GM12878 (cell line): ENCODE measurements around the gene KRT79. TPM values are rescaled to one million over a fixed set of nuclear protein-coding genes. Genes with fewer than 3 reads are reported as not detected.

ENCODE experiments used
- ATAC-seq: fragments of 200-7000 bp; cut with Tn5 transposase; 3 replicates; pipeline ENCODE4 v1.9.1; 2020; ENCODE audit warnings: mild to moderate bottlenecking, moderate library complexity
- BruUV-seq: library from RNA; stranded (reverse); fragments of 400-500 nt; replicated peaks from 2 replicates; lab custom pipeline; 2021; lab: Mats Ljungman, UMichigan
- CTCF ChIA-PET: fragments of 300-600 bp; sonication (Branson Sonifier 250); formaldehyde crosslinking; extraction: SDS; loops from one replicate; lab custom pipeline; 2021; ENCODE audit warnings: inconsistent platforms; lab: Yijun Ruan, JAX
- POLR2A ChIA-PET: fragments of 350-600 bp; formaldehyde crosslinking; extraction: SDS; loops from one replicate; lab custom pipeline; 2021; ENCODE audit warnings: inconsistent platforms; lab: Charles Lee
- RAD21 ChIA-PET: fragments of 300-600 bp; sonication (Branson Sonifier 250); formaldehyde crosslinking; loops from one replicate; lab custom pipeline; 2023; ENCODE audit warnings: antibody characterized with exemption; ENCODE audit not compliant: unreplicated experiment; lab: Charles Lee
- SMC1A ChIA-PET: fragments of 300-600 bp; sonication (Branson Sonifier 250); formaldehyde crosslinking; loops from one replicate; lab custom pipeline; 2023; ENCODE audit not compliant: unreplicated experiment, uncharacterized antibody; lab: Charles Lee
- DNase-seq: peaks from one replicate; pipeline ENCODE4 v3.0.0-alpha.2; 2011; ENCODE audit warnings: low read depth, low spot score
- FAIRE-seq: peaks from 3 replicates; lab custom pipeline; 2011; peaks lifted over from hg19 to GRCh38; lab: Jason Lieb, UNC
- H2AFZ ChIP-seq: 2 replicates; pipeline ENCODE4 v1.6.0; 2011; ENCODE audit warnings: low read depth, low read length, control low read depth; ENCODE audit not compliant: control insufficient read depth
- H3K27ac ChIP-seq: 2 replicates; pipeline ENCODE4 v1.5.1; 2011; ENCODE audit warnings: control low read depth; ENCODE audit not compliant: control insufficient read depth, insufficient read depth
- H3K27me3 ChIP-seq, 2 experiments: replicated peaks in 1 of 2; 2 replicates each; pipeline versions ENCODE4 v1.6.0 to v1.6.1; 2011; ENCODE audit warnings: low read length in 1 of 2; ENCODE audit not compliant: control insufficient read depth in 2 of 2, insufficient read depth in 2 of 2
- H3K36me3 ChIP-seq, 2 experiments: 2 replicates each; pipeline ENCODE4 v1.5.1; 2011; ENCODE audit warnings: low read length in 1 of 2; ENCODE audit not compliant: control insufficient read depth in 2 of 2, insufficient read depth in 2 of 2
- H3K4me1 ChIP-seq: 2 replicates; pipeline ENCODE4 v1.6.1; 2011; ENCODE audit warnings: mild to moderate bottlenecking, low read length, moderate library complexity, mixed read lengths; ENCODE audit not compliant: control insufficient read depth, insufficient read depth
- H3K4me2 ChIP-seq: 2 replicates; pipeline ENCODE4 v1.6.0; 2011; ENCODE audit warnings: control low read depth; ENCODE audit not compliant: control insufficient read depth, insufficient read depth
- H3K4me3 ChIP-seq: fragments of 200-600 bp; sonication (generic); 2 replicates; pipeline ENCODE4 v1.5.1; 2016
- H3K79me2 ChIP-seq: 2 replicates; pipeline ENCODE4 v1.6.0; 2011; ENCODE audit warnings: low read length; ENCODE audit not compliant: control insufficient read depth, insufficient read depth
- H3K9ac ChIP-seq: 2 replicates; pipeline ENCODE4 v1.8.0; 2011; ENCODE audit warnings: low read length, control low read depth, mixed read lengths; ENCODE audit not compliant: control insufficient read depth, insufficient read depth
- H3K9me3 ChIP-seq: replicated peaks from 3 replicates; pipeline ENCODE4 v1.5.1; 2011; ENCODE audit warnings: mild to moderate bottlenecking, low read length; ENCODE audit not compliant: control insufficient read depth, insufficient read depth
- H4K20me1 ChIP-seq: 2 replicates; pipeline ENCODE4 v1.6.0; 2011; ENCODE audit not compliant: control insufficient read depth, insufficient read depth
- CEBPB ChIP-seq, 2 experiments: fragments of 150-350 bp in 1 of 2; IDR thresholded peaks; 2 replicates each; pipeline ENCODE4 v1.6.1; 2012 to 2014; ENCODE audit warnings: low read depth in 2 of 2, low read length in 2 of 2, borderline replicate concordance in 1 of 2, inconsistent platforms in 1 of 2
- CEBPZ ChIP-seq: fragments of 150-350 bp; IDR thresholded peaks from 2 replicates; pipeline ENCODE4 v1.6.1; 2016; ENCODE audit warnings: low read depth, low read length
- IKZF1 ChIP-seq: fragments of 450-650 bp; conservative IDR thresholded peaks from 2 replicates; pipeline ENCODE4 v1.6.1; 2017; ENCODE audit warnings: antibody characterized with exemption, mild to moderate bottlenecking
- KDM1A ChIP-seq: fragments of 200-600 bp; sonication (generic); IDR thresholded peaks from 2 replicates; pipeline ENCODE4 v1.6.1; 2016; ENCODE audit warnings: borderline replicate concordance
- NBN ChIP-seq: fragments of 450-650 bp; IDR thresholded peaks from 2 replicates; pipeline ENCODE4 v1.6.1; 2016
- NR2C2 ChIP-seq: IDR thresholded peaks from 2 replicates; pipeline ENCODE4 v1.6.1; 2011; ENCODE audit warnings: borderline replicate concordance, low read depth; ENCODE audit not compliant: control insufficient read depth, insufficient read length
- USF2 ChIP-seq: IDR thresholded peaks from 2 replicates; pipeline ENCODE4 v1.6.1; 2011; ENCODE audit warnings: low read depth, low read length, improper control_type of control experiment, borderline replicate concordance
- ZBTB4 ChIP-seq: fragments of 450-650 bp; formaldehyde crosslinking; IDR thresholded peaks from 2 replicates; pipeline ENCODE4 v1.4.0; 2022; ENCODE audit warnings: mild to moderate bottlenecking, moderate library complexity
- ZNF384 ChIP-seq: IDR thresholded peaks from 2 replicates; pipeline ENCODE4 v1.6.1; 2012; ENCODE audit warnings: low read depth, mild to moderate bottlenecking, low read length, improper control_type of control experiment, borderline replicate concordance
- WGBS: methylation state at CpG from one replicate; pipeline ENCODE4 v1.1.6; 2016; ENCODE audit warnings: low lambda C conversion rate; ENCODE audit not compliant: insufficient replicate concordance, insufficient coverage; ENCODE audit errors: missing lambda C conversion rate; 5-methylcytosine and 5-hydroxymethylcytosine counted together
- in situ Hi-C: fragments of 300-500 bp; cut with MboI; formaldehyde crosslinking; loops from 9 replicates; pipeline ENCODE4 v1.14.3; 2018; ENCODE audit warnings: mixed read lengths
- intact Hi-C: fragments of 100-400 bp; cut with micrococcal nuclease; formaldehyde crosslinking; loops from one replicate; pipeline ENCODE4 v1.14.2; 2022; ENCODE audit not compliant: unreplicated experiment
- polyA plus RNA-seq, 11 experiments: library from polyadenylated mRNA; depleted of rRNA in 4 of 11; unstranded in 6 of 11; stranded (reverse) in 5 of 11; fragments of >200 nt; fragmentation: Nextera tagmentation in 4 of 11; fragmentation: Illumina TruSeq in 1 of 11; extraction: Ambion mirVana in 4 of 11; extraction: Trizol in 1 of 11; gene quantifications; 1 replicate in 1 of 11; 2 replicates in 10 of 11; pipeline versions ENCODE4 v1.2.1 to v1.2.3, GENCODE V29; 2011 to 2016; ENCODE audit warnings: inconsistent platforms in 2 of 11, missing spikeins in 2 of 11, low read depth in 1 of 11
- total RNA-seq, 4 experiments: library from RNA; depleted of rRNA in 3 of 4; stranded (reverse); fragments of >200 nt in 3 of 4; fragmentation: Illumina TruSeq in 1 of 4; extraction: Trizol in 1 of 4; gene quantifications; 2 replicates each; pipeline versions ENCODE4 v1.2.1 to v1.2.3, GENCODE V29; 2013 to 2021

Gene KRT79
- total and polyA plus RNA-seq, 10 of the 15 experiments (the other 5 are each of a cell fraction or from before 2014, with no cell fraction given): 0.03 to 0.09 (median 0.07) TPM; not detected in 7

- BruUV-seq: no TSS peak
- no peak for ATAC-seq
- intact Hi-C loops (no loop called here), in situ Hi-C loops (no loop called here)
- Histone ChIP-seq H3K27me3 (peaks cover 0 to 2% of the 10 kb centered on the region in 2 experiments; a peak in 1 of 4 replicates), H3K27ac (no peak overlapping the region), H3K9ac (no peak overlapping the region), H2AFZ (no peak overlapping the region), H3K4me3 (no peak overlapping the region), H3K9me3 (no peaks in the 10 kb centered on the region), H3K4me1 (no peaks in the 10 kb centered on the region), H4K20me1 (no peaks in the 10 kb centered on the region), H3K36me3 (no peaks in the 10 kb centered on the region), H3K4me2 (no peak overlapping the region), H3K79me2 (no peaks in the 10 kb centered on the region)
- WGBS: 23% methylated on average over 4 of the region's 4 CpGs
- FAIRE-seq: no peak
- POLR2A ChIA-PET: no interaction called here
- DNase-seq: no peak
- RAD21 ChIA-PET: no interaction called here
- CTCF ChIA-PET: interaction anchor here (1.1 kb wide), 1 partner anchor 73 kb away, joined by 4 read pairs; no protein-coding TSS in a partner anchor
- SMC1A ChIA-PET: no interaction called here
- TF ChIP-seq KDM1A: no peak
Measured at GRCh38 chr12:52798003-52798670, 36.0 kb downstream of the KRT79 start.

- Histone ChIP-seq H3K9me3 (no peaks in the 10 kb centered on the region), H3K36me3 (no peaks in the 10 kb centered on the region), H3K4me2 (no peak overlapping the region), H2AFZ (no peak overlapping the region), H3K79me2 (no peaks in the 10 kb centered on the region), H3K4me3 (no peak overlapping the region), H3K27me3 (peaks cover 0 to 2% of the 10 kb centered on the region in 2 experiments; a peak in 1 of 4 replicates), H4K20me1 (no peaks in the 10 kb centered on the region), H3K9ac (no peak overlapping the region), H3K27ac (no peak overlapping the region), H3K4me1 (no peaks in the 10 kb centered on the region)
- no peak for DNase-seq
- no peak for ATAC-seq
- in situ Hi-C loops (no loop called here), intact Hi-C loops (no loop called here)
- ChIA-PET CTCF (interaction anchor here (1.1 kb wide), 1 partner anchor 73 kb away, joined by 4 read pairs; no protein-coding TSS in a partner anchor), POLR2A (no interaction called here), RAD21 (no interaction called here), SMC1A (no interaction called here)
- no peak for FAIRE-seq
- no TSS peak for BruUV-seq
- TF ChIP-seq NR2C2 (no peak), USF2 (no peak), IKZF1 (no peak), CEBPB (IDR thresholded peaks at IDR 0.05; ENCODE audit: borderline replicate concordance in 1 of 2, low read depth in 2 of 2, low read length in 2 of 2) (no peak), ZBTB4 (no peak), NBN (no peak), CEBPZ (no peak), ZNF384 (no peak)
Measured at GRCh38 chr12:52797529-52797894, 36.6 kb downstream of the KRT79 start.
